Tibial nerve (tissue), 4 donors: ENCODE results near the gene L1CAM. TPM values are rescaled to one million over a fixed set of nuclear protein-coding genes. Genes with fewer than 3 reads are reported as not detected.
A peak's percentile ranks its signal among the peaks of the same experiment; 100 is the strongest.

Source experiments
- DNase-seq, 2 donors: peaks; one replicate each; pipeline ENCODE4 v3.0.0-alpha.2; 2019; ENCODE audit warnings: low spot score in 2 of 2
- H3K27ac ChIP-seq, 4 donors: fragments of 200-600 bp; sonication (generic) in 3 of 4; one replicate each; pipeline ENCODE4 v1.5.1; 2017 to 2019; ENCODE audit warnings: mild to moderate bottlenecking in 1 of 4
- H3K27me3 ChIP-seq, 2 donors: fragments of 200-600 bp; sonication (generic) in 1 of 2; one replicate each; pipeline versions ENCODE4 v1.5.1 to v1.6.0; 2017 to 2019
- H3K36me3 ChIP-seq, 3 donors: fragments of 200-600 bp; sonication (generic); one replicate each; pipeline ENCODE4 v1.5.1; 2018 to 2019
- H3K4me1 ChIP-seq, 4 donors: fragments of 200-600 bp; sonication (generic) in 3 of 4; one replicate each; pipeline ENCODE4 v1.5.1; 2017 to 2019
- H3K4me3 ChIP-seq, 4 donors: fragments of 200-600 bp; sonication (generic) in 3 of 4; one replicate each; pipeline ENCODE4 v1.5.1; 2017 to 2019; ENCODE audit warnings: mild to moderate bottlenecking in 1 of 4, moderate library complexity in 1 of 4
- H3K9me3 ChIP-seq, 4 donors: fragments of 200-600 bp; sonication (generic) in 3 of 4; one replicate each; pipeline ENCODE4 v1.5.1; 2017 to 2019
- CTCF ChIP-seq, 5 experiments: fragments of 200-600 bp in 3 of 5; fragments of 450-650 bp in 2 of 5; sonication (generic) in 3 of 5; IDR thresholded peaks; one replicate each; pipeline ENCODE4 v1.5.1; 2016 to 2019; ENCODE audit warnings: antibody characterized with exemption in 5 of 5, mild to moderate bottlenecking in 3 of 5, moderate library complexity in 2 of 5
- EP300 ChIP-seq, 2 donors: sonication (generic); formaldehyde crosslinking; IDR thresholded peaks; one replicate each; pipeline ENCODE4 v1.6.1; 2017; ENCODE audit warnings: antibody characterized with exemption in 2 of 2, mild to moderate bottlenecking in 1 of 2
- POLR2A ChIP-seq, 2 donors: fragments of 450-650 bp; IDR thresholded peaks; one replicate each; pipeline ENCODE4 v1.6.1; 2017; ENCODE audit warnings: antibody characterized with exemption in 2 of 2, mild to moderate bottlenecking in 2 of 2, moderate library complexity in 2 of 2
- WGBS, 2 donors: methylation state at CpG; one replicate each; pipeline ENCODE4 v1.1.5; 2018; 5-methylcytosine and 5-hydroxymethylcytosine counted together
- total RNA-seq, 4 donors: library from RNA; depleted of rRNA; stranded (reverse); fragments of >200 nt; gene quantifications; one replicate each; pipeline ENCODE4 v1.1.0, GENCODE V29; 2016

L1CAM gene
- total RNA-seq, 4 donors from 2014 or later = 23.7 to 53.7 (median 46.3) TPM

GRCh38 chrX:153933748-153934147 lies 47.8 kb upstream of the L1CAM start:
- H3K27ac ChIP-seq = no peak overlapping the region
- H3K4me1 ChIP-seq = peaks cover 0 to 29% (median 4%) of the 10 kb centered on the region in 4 donors
- H3K4me3 ChIP-seq = peak overlapping the region in 2 of 4 donors; percentile 55 to 77
- WGBS, 2 donors = 8 to 51% methylated on average over 6 of the region's 7 CpGs
- TF ChIP-seq EP300 (IDR thresholded peaks at IDR 0.05) (no peak), POLR2A (IDR thresholded peaks at IDR 0.05) (no peak), CTCF (IDR thresholded peaks at IDR 0.05) (no peak)
- H3K36me3 ChIP-seq = peaks cover 0 to 28% (median 0%) of the 10 kb centered on the region in 3 donors
- DNase-seq = no peak
- no peaks in the 10 kb centered on the region for H3K9me3 ChIP-seq
- no peaks in the 10 kb centered on the region for H3K27me3 ChIP-seq

- peaks cover 0 to 28% (median 0%) of the 10 kb centered on the region in 3 donors for H3K36me3 ChIP-seq
- H3K4me3 ChIP-seq = no peak overlapping the region
- no peak for TF ChIP-seq POLR2A (IDR thresholded peaks at IDR 0.05)
- TF ChIP-seq CTCF (IDR thresholded peaks at IDR 0.05) = no peak
- TF ChIP-seq EP300 (IDR thresholded peaks at IDR 0.05) = no peak
- no peak for DNase-seq
- 79 to 90% methylated on average over 4 to 13 of the region's 13 CpGs for WGBS, 2 donors
- no peaks in the 10 kb centered on the region for H3K27me3 ChIP-seq
- no peak overlapping the region for H3K27ac ChIP-seq
- peaks cover 0 to 34% (median 7%) of the 10 kb centered on the region in 4 donors for H3K4me1 ChIP-seq
- no peaks in the 10 kb centered on the region for H3K9me3 ChIP-seq
Measured at GRCh38 chrX:153932220-153932915, 46.4 kb upstream of the L1CAM start.

GRCh38 chrX:153931748-153932147 lies 45.8 kb upstream of the L1CAM start:
- no peak for DNase-seq
- 92 to 97% methylated on average over 4 to 11 of the region's 13 CpGs for WGBS, 2 donors
- Histone ChIP-seq H3K27ac (no peak overlapping the region), H3K9me3 (no peaks in the 10 kb centered on the region), H3K4me3 (no peak overlapping the region), H3K27me3 (peaks cover 0 to under 1% of the 10 kb centered on the region in 2 donors), H3K4me1 (peaks cover 0 to 40% (median 10%) of the 10 kb centered on the region in 4 donors), H3K36me3 (peaks cover 0 to 28% (median 0%) of the 10 kb centered on the region in 3 donors)
- TF ChIP-seq CTCF (IDR thresholded peaks at IDR 0.05) = no peak
- TF ChIP-seq POLR2A (IDR thresholded peaks at IDR 0.05) = no peak
- no peak for TF ChIP-seq EP300 (IDR thresholded peaks at IDR 0.05)

GRCh38 chrX:153931151-153931550 lies 45.2 kb upstream of the L1CAM start:
- no peaks in the 10 kb centered on the region for H3K9me3 ChIP-seq

More at GRCh38 chrX:153931151-153931550, 45.2 kb upstream of the L1CAM start:
- H3K4me1 ChIP-seq = peaks cover 0 to 46% (median 12%) of the 10 kb centered on the region in 4 donors
- H3K4me3 ChIP-seq = no peak overlapping the region
- H3K27me3 ChIP-seq = peaks cover 0 to 7% of the 10 kb centered on the region in 2 donors
- H3K36me3 ChIP-seq = peaks cover 0 to 28% (median 0%) of the 10 kb centered on the region in 3 donors
- WGBS, 2 donors = 90 to 93% methylated on average over 6 to 8 of the region's 8 CpGs
- TF ChIP-seq POLR2A (IDR thresholded peaks at IDR 0.05) (no peak), CTCF (IDR thresholded peaks at IDR 0.05) (no peak), EP300 (IDR thresholded peaks at IDR 0.05) (no peak)
- H3K27ac ChIP-seq = no peak overlapping the region
- DNase-seq = no peak
